K562 (cell line): ENCODE data around the gene SCAF11. TPM values are rescaled to one million over a fixed set of nuclear protein-coding genes. Genes with fewer than 3 reads are reported as not detected.

Experiments
- CREM ChIP-seq: IDR thresholded peaks from 2 replicates; pipeline ENCODE4 v1.6.1; 2014; ENCODE audit warnings: antibody characterized with exemption, low read depth
- HNRNPL ChIP-seq: fragments of 200-400 bp; formaldehyde crosslinking; IDR thresholded peaks from 2 replicates; pipeline ENCODE4 v1.6.1; 2017; ENCODE audit warnings: low read depth, mild to moderate bottlenecking, low read length
- MAZ ChIP-seq, 2 experiments: fragments of 450-650 bp in 1 of 2; sonication (generic) in 1 of 2; formaldehyde crosslinking; IDR thresholded peaks in 1 of 2; conservative IDR thresholded peaks in 1 of 2; 2 replicates each; pipeline versions ENCODE4 v1.4.0 to v1.5.0; 2020; ENCODE audit warnings: mild to moderate bottlenecking in 1 of 2, missing genetic modification reagents in 1 of 2
- MTA1 ChIP-seq: fragments of 450-650 bp; IDR thresholded peaks from 2 replicates; pipeline ENCODE4 v1.6.1; 2017; ENCODE audit warnings: borderline replicate concordance
- MXI1 ChIP-seq: IDR thresholded peaks from 2 replicates; pipeline ENCODE4 v1.6.1; 2011; ENCODE audit warnings: low read depth, mild to moderate bottlenecking, improper control_type of control experiment, low read length
- NCOR1 ChIP-seq: fragments of 450-650 bp; IDR thresholded peaks from 2 replicates; pipeline ENCODE4 v1.6.1; 2016; ENCODE audit warnings: mild to moderate bottlenecking, moderate library complexity
- NONO ChIP-seq, 2 experiments: fragments of 200-400 bp in 1 of 2; fragments of 450-650 bp in 1 of 2; formaldehyde crosslinking in 1 of 2; IDR thresholded peaks; 2 replicates each; pipeline ENCODE4 v1.6.1; 2017; ENCODE audit warnings: low read depth in 2 of 2, mild to moderate bottlenecking in 2 of 2, moderate library complexity in 2 of 2, low read length in 1 of 2
- NR4A1 ChIP-seq, 2 experiments: fragments of 250-450 bp in 1 of 2; fragments of 450-650 bp in 1 of 2; sonication (Bioruptor Pico) in 1 of 2; IDR thresholded peaks; 2 replicates each; pipeline versions ENCODE4 v1.4.0 to v1.6.1; 2016 to 2020; ENCODE audit warnings: mild to moderate bottlenecking in 2 of 2, missing compliant biosample characterization in 1 of 2, missing genetic modification characterization in 1 of 2, moderate library complexity in 1 of 2
- PTTG1 ChIP-seq: fragments of 450-650 bp; IDR thresholded peaks from 2 replicates; pipeline ENCODE4 v1.6.1; 2016; ENCODE audit warnings: low read depth, mild to moderate bottlenecking, missing genetic modification characterization, missing compliant biosample characterization
- RCOR1 ChIP-seq, 2 experiments: IDR thresholded peaks; 2 replicates each; pipeline ENCODE4 v1.6.1; 2012; ENCODE audit warnings: low read depth in 2 of 2, low read length in 2 of 2, borderline replicate concordance in 1 of 2, improper control_type of control experiment in 1 of 2
- THRAP3 ChIP-seq: fragments of 450-650 bp; IDR thresholded peaks from 2 replicates; pipeline ENCODE4 v1.6.1; 2016; ENCODE audit warnings: mild to moderate bottlenecking, inconsistent platforms, borderline replicate concordance
- ZNF551 ChIP-seq: fragments of 250-450 bp; sonication (Bioruptor Pico); IDR thresholded peaks from 2 replicates; pipeline ENCODE4 v1.5.0; 2021; ENCODE audit warnings: mild to moderate bottlenecking, moderate library complexity
- ZNF584 ChIP-seq: fragments of 200-800 bp; sonication (Bioruptor generic); IDR thresholded peaks from 2 replicates; pipeline ENCODE4 v1.6.1; 2016; ENCODE audit warnings: low read depth, mild to moderate bottlenecking, missing genetic modification characterization, missing compliant biosample characterization
- ZNF644 ChIP-seq: fragments of 200-800 bp; sonication (Bioruptor generic); IDR thresholded peaks from 2 replicates; pipeline ENCODE4 v1.6.1; 2016; ENCODE audit warnings: low read depth, missing genetic modification characterization, missing compliant biosample characterization
- polyA plus RNA-seq, 8 experiments: library from polyadenylated mRNA; depleted of rRNA in 4 of 8; stranded (reverse) in 5 of 8; unstranded in 3 of 8; fragments of >200 nt; fragmentation: Nextera tagmentation in 2 of 8; fragmentation: Illumina TruSeq in 1 of 8; extraction: Ambion mirVana in 2 of 8; extraction: Trizol in 1 of 8; gene quantifications; 2 replicates each; pipeline versions ENCODE4 v1.2.1 to v1.2.3, GENCODE V29; 2011 to 2014; ENCODE audit warnings: inconsistent platforms in 1 of 8, missing spikeins in 1 of 8
- total RNA-seq, 7 experiments: library from RNA; depleted of rRNA in 6 of 7; stranded (reverse); fragments of >200 nt in 6 of 7; fragmentation: Illumina TruSeq in 2 of 7; extraction: Trizol in 2 of 7; gene quantifications; 2 replicates each; pipeline versions ENCODE4 v1.2.1 to v1.2.3, GENCODE V29; 2011 to 2021; ENCODE audit warnings: low replicate concordance in 1 of 7
- TF ChIP-seq, protein P1 (sequence below): fragments of 250-450 bp; sonication (Bioruptor Pico); IDR thresholded peaks from 2 replicates; pipeline ENCODE4 v1.8.0; 2022; ENCODE audit warnings: inconsistent platforms
- TF ChIP-seq, protein P2 (sequence below): fragments of 450-650 bp; IDR thresholded peaks from 2 replicates; pipeline ENCODE4 v1.6.1; 2016; ENCODE audit warnings: low read depth, mild to moderate bottlenecking, moderate library complexity
- TF ChIP-seq, protein P3 (sequence below): sonication (generic); formaldehyde crosslinking; IDR thresholded peaks from 2 replicates; pipeline ENCODE4 v1.4.0; 2020; ENCODE audit warnings: mild to moderate bottlenecking, missing genetic modification reagents
- TF ChIP-seq, protein P4 (sequence below): fragments of 450-650 bp; formaldehyde crosslinking; IDR thresholded peaks from 2 replicates; pipeline ENCODE4 v1.4.0; 2020; ENCODE audit warnings: mild to moderate bottlenecking
- TF ChIP-seq, protein P5 (sequence below): fragments of 250-450 bp; sonication (Bioruptor Pico); IDR thresholded peaks from 2 replicates; pipeline ENCODE4 v1.4.0; 2020; ENCODE audit warnings: mild to moderate bottlenecking

The SCAF11 gene
- total and polyA plus RNA-seq, 9 of the 15 experiments (the other 6 are each of a cell fraction or from before 2014, with no cell fraction given), result 30.4 to 119 (median 80.0) TPM

DNA sequence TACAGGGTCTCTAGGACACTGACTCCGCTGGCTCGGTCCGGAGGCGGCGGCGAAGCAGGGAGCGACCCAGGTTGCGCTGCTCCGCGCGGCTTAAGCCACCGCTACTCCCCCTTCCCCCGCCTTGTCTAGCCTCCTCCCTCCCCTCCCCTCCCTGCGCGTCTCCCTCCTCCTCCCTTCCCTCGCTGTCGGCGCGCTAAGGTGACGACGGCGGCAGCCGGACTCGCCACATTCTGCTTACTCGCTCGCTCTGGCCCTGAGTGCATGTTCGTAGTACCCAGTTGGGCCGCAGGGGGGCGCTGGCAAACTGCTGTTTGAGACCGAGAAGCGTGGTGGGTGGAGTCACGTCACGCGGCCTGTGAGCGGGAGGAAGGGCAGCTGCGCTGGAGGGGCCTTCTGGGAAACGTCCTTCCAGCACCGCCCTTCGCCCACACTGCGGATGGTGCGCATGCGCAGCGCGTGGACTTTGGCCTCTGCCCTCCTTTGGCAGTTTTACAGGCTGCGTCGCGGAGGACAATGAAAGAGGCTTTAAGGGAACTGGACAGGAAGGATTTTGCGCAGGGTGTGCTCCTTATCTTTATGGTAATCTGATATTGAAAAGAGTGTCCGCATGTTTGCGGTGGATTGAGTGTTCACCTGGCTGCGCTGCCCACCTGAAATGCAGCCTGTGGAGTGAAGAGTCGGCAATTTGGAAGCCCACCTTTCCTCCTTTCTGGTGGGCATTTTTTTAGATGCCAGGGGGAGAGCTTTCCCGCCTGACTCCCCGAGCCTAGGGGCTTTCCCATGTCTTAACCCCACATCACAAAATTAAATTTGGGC lies at the start of gene SCAF11 (continued):
- TF ChIP-seq, protein P1, sequence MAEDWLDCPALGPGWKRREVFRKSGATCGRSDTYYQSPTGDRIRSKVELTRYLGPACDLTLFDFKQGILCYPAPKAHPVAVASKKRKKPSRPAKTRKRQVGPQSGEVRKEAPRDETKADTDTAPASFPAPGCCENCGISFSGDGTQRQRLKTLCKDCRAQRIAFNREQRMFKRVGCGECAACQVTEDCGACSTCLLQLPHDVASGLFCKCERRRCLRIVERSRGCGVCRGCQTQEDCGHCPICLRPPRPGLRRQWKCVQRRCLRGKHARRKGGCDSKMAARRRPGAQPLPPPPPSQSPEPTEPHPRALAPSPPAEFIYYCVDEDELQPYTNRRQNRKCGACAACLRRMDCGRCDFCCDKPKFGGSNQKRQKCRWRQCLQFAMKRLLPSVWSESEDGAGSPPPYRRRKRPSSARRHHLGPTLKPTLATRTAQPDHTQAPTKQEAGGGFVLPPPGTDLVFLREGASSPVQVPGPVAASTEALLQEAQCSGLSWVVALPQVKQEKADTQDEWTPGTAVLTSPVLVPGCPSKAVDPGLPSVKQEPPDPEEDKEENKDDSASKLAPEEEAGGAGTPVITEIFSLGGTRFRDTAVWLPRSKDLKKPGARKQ, result no peak
- TF ChIP-seq, protein P2, sequence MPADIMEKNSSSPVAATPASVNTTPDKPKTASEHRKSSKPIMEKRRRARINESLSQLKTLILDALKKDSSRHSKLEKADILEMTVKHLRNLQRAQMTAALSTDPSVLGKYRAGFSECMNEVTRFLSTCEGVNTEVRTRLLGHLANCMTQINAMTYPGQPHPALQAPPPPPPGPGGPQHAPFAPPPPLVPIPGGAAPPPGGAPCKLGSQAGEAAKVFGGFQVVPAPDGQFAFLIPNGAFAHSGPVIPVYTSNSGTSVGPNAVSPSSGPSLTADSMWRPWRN, result 0 out of 2 replicates have a peak, but pooled peaks have one; percentile 10
- TF ChIP-seq MAZ (CRISPR knock-in tag; conservative IDR thresholded peaks at IDR 0.05 in 1 of 2, IDR thresholded peaks at IDR 0.05 in 1 of 2), result peak; percentile 98 to 99
- TF ChIP-seq NONO (IDR thresholded peaks at IDR 0.05; ENCODE audit: low read depth in 2 of 2, low read length in 1 of 2), result no peak
- TF ChIP-seq HNRNPL, result 0 out of 2 replicates have a peak, but pooled peaks have one; percentile 9
- TF ChIP-seq, protein P3, sequence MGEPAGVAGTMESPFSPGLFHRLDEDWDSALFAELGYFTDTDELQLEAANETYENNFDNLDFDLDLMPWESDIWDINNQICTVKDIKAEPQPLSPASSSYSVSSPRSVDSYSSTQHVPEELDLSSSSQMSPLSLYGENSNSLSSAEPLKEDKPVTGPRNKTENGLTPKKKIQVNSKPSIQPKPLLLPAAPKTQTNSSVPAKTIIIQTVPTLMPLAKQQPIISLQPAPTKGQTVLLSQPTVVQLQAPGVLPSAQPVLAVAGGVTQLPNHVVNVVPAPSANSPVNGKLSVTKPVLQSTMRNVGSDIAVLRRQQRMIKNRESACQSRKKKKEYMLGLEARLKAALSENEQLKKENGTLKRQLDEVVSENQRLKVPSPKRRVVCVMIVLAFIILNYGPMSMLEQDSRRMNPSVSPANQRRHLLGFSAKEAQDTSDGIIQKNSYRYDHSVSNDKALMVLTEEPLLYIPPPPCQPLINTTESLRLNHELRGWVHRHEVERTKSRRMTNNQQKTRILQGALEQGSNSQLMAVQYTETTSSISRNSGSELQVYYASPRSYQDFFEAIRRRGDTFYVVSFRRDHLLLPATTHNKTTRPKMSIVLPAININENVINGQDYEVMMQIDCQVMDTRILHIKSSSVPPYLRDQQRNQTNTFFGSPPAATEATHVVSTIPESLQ (CRISPR knock-in tag), result 0 out of 2 replicates have a peak, but pooled peaks have one; percentile 3
- TF ChIP-seq PTTG1 (tag), result no peak
- no peak; the same call in 1 of the 2 replicates for TF ChIP-seq THRAP3
- TF ChIP-seq CREM, result peak; percentile 98
- TF ChIP-seq NCOR1, result peak; percentile 66
- TF ChIP-seq MTA1, result peak; percentile 98
- TF ChIP-seq, protein P4, sequence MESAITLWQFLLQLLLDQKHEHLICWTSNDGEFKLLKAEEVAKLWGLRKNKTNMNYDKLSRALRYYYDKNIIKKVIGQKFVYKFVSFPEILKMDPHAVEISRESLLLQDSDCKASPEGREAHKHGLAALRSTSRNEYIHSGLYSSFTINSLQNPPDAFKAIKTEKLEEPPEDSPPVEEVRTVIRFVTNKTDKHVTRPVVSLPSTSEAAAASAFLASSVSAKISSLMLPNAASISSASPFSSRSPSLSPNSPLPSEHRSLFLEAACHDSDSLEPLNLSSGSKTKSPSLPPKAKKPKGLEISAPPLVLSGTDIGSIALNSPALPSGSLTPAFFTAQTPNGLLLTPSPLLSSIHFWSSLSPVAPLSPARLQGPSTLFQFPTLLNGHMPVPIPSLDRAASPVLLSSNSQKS (CRISPR knock-in tag), result no peak
- TF ChIP-seq MXI1, result no peak; the same call in 1 of the 2 replicates
- TF ChIP-seq ZNF551, result no peak
- peak in 1 of 2 experiments; percentile 68; a peak in 2 of 4 replicates for TF ChIP-seq RCOR1 (IDR thresholded peaks at IDR 0.05; ENCODE audit: borderline replicate concordance in 1 of 2, low read depth in 2 of 2, low read length in 2 of 2)
- TF ChIP-seq ZNF644 (tag), result no peak
- no peak for TF ChIP-seq ZNF584 (CRISPR knock-in tag)
- TF ChIP-seq NR4A1 (CRISPR knock-in tag; IDR thresholded peaks at IDR 0.05), result no peak
- TF ChIP-seq NR4A1 (tag; IDR thresholded peaks at IDR 0.05), result no peak
- TF ChIP-seq, protein P5, sequence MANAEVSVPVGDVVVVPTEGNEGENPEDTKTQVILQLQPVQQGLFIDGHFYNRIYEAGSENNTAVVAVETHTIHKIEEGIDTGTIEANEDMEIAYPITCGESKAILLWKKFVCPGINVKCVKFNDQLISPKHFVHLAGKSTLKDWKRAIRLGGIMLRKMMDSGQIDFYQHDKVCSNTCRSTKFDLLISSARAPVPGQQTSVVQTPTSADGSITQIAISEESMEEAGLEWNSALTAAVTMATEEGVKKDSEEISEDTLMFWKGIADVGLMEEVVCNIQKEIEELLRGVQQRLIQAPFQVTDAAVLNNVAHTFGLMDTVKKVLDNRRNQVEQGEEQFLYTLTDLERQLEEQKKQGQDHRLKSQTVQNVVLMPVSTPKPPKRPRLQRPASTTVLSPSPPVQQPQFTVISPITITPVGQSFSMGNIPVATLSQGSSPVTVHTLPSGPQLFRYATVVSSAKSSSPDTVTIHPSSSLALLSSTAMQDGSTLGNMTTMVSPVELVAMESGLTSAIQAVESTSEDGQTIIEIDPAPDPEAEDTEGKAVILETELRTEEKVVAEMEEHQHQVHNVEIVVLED (CRISPR knock-in tag), result peak; percentile 89
